ENCODE results near the gene DCAKD.

Gene DCAKD

GRCh38 chr17:45001310-45001709 lies 50.1 kb downstream of the DCAKD start:
- DNase-seq (ENCODE audit: low spot score): no peak

- no peak for DNase-seq (ENCODE audit: low spot score)
These were observed 52.0 kb downstream of the DCAKD start for GRCh38 chr17:44999433-44999832.

GRCh38 chr17:44998646-44999045 lies 52.8 kb downstream of the DCAKD start:
- no peak for DNase-seq (ENCODE audit: low spot score)

- DNase-seq (ENCODE audit: low spot score): no peak
These were observed 53.5 kb downstream of the DCAKD start for GRCh38 chr17:44997733-44998520.

GRCh38 chr17:44996304-44996703 lies 55.1 kb downstream of the DCAKD start:
- no peak for DNase-seq (ENCODE audit: low spot score)

- DNase-seq (ENCODE audit: low spot score): no peak
These were observed 55.9 kb downstream of the DCAKD start for GRCh38 chr17:44995436-44996001.

- no peak for DNase-seq (ENCODE audit: low spot score)
These were observed 59.0 kb downstream of the DCAKD start for GRCh38 chr17:44992242-44992939.

- no peak for DNase-seq (ENCODE audit: low spot score)
These were observed 60.4 kb downstream of the DCAKD start for GRCh38 chr17:44990994-44991393.

GRCh38 chr17:44989552-44990138 lies 61.8 kb downstream of the DCAKD start:
- DNase-seq (ENCODE audit: low spot score): no peak

- DNase-seq (ENCODE audit: low spot score): no peak
These were observed 63.1 kb downstream of the DCAKD start for GRCh38 chr17:44988044-44988942.

GRCh38 chr17:44983563-44983962 lies 67.9 kb downstream of the DCAKD start:
- DNase-seq (ENCODE audit: low spot score): no peak

GRCh38 chr17:44982113-44982702 lies 69.2 kb downstream of the DCAKD start:
- no peak for DNase-seq (ENCODE audit: low spot score)

- peak; percentile 46 for DNase-seq (ENCODE audit: low spot score)
These were observed 70.0 kb downstream of the DCAKD start for GRCh38 chr17:44981221-44981968.

- no peak for DNase-seq (ENCODE audit: low spot score)
These were observed 71.9 kb downstream of the DCAKD start for GRCh38 chr17:44979426-44979995.

GRCh38 chr17:44978807-44979206 lies 72.6 kb downstream of the DCAKD start:
- DNase-seq (ENCODE audit: low spot score): no peak

GRCh38 chr17:44977814-44978550 lies 73.5 kb downstream of the DCAKD start:
- no peak for DNase-seq (ENCODE audit: low spot score)

GRCh38 chr17:44977065-44977464 lies 74.4 kb downstream of the DCAKD start:
- no peak for DNase-seq (ENCODE audit: low spot score)

- DNase-seq (ENCODE audit: low spot score): no peak
These were observed 75.2 kb downstream of the DCAKD start for GRCh38 chr17:44976206-44976605.

Data from SW480 (cell line).